Liver (tissue), 9 donors: Measurements from ENCODE around the gene FAM185A. TPM values are rescaled to one million over a fixed set of nuclear protein-coding genes. Genes with fewer than 3 reads are reported as not detected.
A peak's percentile ranks its signal among the peaks of the same experiment; 100 is the strongest.
"Not testable (repeated sequence)": the region's sequence is repeated elsewhere in the genome, so short reads cannot be mapped to it uniquely, and the experiment has no call there.

Experiments
- DNase-seq: peaks from one replicate; pipeline ENCODE4 v3.0.0-alpha.2; 2017; ENCODE audit warnings: low spot score
- H3K27ac ChIP-seq, 2 donors: one replicate each; pipeline ENCODE4 v1.7.0; 2013; ENCODE audit warnings: inconsistent platforms in 2 of 2, low read length in 2 of 2, control low read depth in 1 of 2, low read depth in 1 of 2, mild to moderate bottlenecking in 1 of 2
- H3K27me3 ChIP-seq, 4 donors: one replicate each; pipeline versions ENCODE4 v1.6.1 to v1.7.0; 2013; ENCODE audit warnings: low read length in 3 of 4, inconsistent platforms in 1 of 4, mild to moderate bottlenecking in 1 of 4, moderate library complexity in 1 of 4; ENCODE audit not compliant: control insufficient read depth in 4 of 4, insufficient read depth in 4 of 4
- H3K36me3 ChIP-seq, 4 donors: one replicate each; pipeline versions ENCODE4 v1.6.1 to v1.7.0; 2013; ENCODE audit warnings: low read length in 3 of 4, mild to moderate bottlenecking in 3 of 4, low read depth in 1 of 4, moderate library complexity in 1 of 4; ENCODE audit not compliant: control insufficient read depth in 4 of 4, insufficient read depth in 3 of 4
- H3K4me1 ChIP-seq, 4 donors: one replicate each; pipeline versions ENCODE4 v1.6.1 to v1.7.0; 2013; ENCODE audit warnings: low read length in 3 of 4, mild to moderate bottlenecking in 3 of 4, moderate library complexity in 1 of 4; ENCODE audit not compliant: control insufficient read depth in 4 of 4, insufficient read depth in 4 of 4
- H3K4me3 ChIP-seq, 3 donors: one replicate each; pipeline versions ENCODE4 v1.6.1 to v1.7.0; 2013; ENCODE audit warnings: low read length in 3 of 3, control low read depth in 1 of 3, low read depth in 1 of 3, mild to moderate bottlenecking in 1 of 3
- H3K9ac ChIP-seq, 2 donors: one replicate each; pipeline ENCODE4 v1.7.0; 2013; ENCODE audit warnings: low read length in 2 of 2, mild to moderate bottlenecking in 2 of 2, moderate library complexity in 2 of 2, control low read depth in 1 of 2, low read depth in 1 of 2
- H3K9me3 ChIP-seq, 4 donors: one replicate each; pipeline versions ENCODE4 v1.6.1 to v1.7.0; 2013; ENCODE audit warnings: low read length in 3 of 4; ENCODE audit not compliant: control insufficient read depth in 4 of 4
- CTCF ChIP-seq: fragments of 150-350 bp; IDR thresholded peaks from 2 replicates; pipeline ENCODE4 v1.5.1; 2017; ENCODE audit warnings: improper control_type of control experiment, low read depth, low read length; ENCODE audit not compliant: missing input control
- RAD21 ChIP-seq, 2 donors: IDR thresholded peaks; 2 replicates each; pipeline ENCODE4 v1.6.1; 2016; ENCODE audit warnings: antibody characterized with exemption in 2 of 2, mild to moderate bottlenecking in 2 of 2
- WGBS: extraction: QIAGEN DNeasy Blood & Tissue Kit; methylation state at CpG from one replicate; pipeline ENCODE4 v1.1.7; 2013; 5-methylcytosine and 5-hydroxymethylcytosine counted together
- polyA plus RNA-seq, 2 donors: library from polyadenylated mRNA; stranded (reverse) in 1 of 2; unstranded in 1 of 2; fragments of 200-250 nt in 1 of 2; fragments of >200 nt in 1 of 2; fragmentation: Nextera tagmentation in 1 of 2; extraction: Ambion mirVana in 1 of 2; gene quantifications; one replicate each; pipeline versions ENCODE4 v1.2.1 to v1.2.3, GENCODE V29; 2013 to 2015
- total RNA-seq, 2 donors: library from RNA; depleted of rRNA; stranded (reverse); fragments of >200 nt; gene quantifications; one replicate each; pipeline ENCODE4 v1.2.3, GENCODE V29; 2014
- donor health status: healthy.
- donor health status: healthy.
- donor health status: healthy.
- donor health status: healthy.
- donor health status: healthy.

FAM185A gene
- total and polyA plus RNA-seq, 4 donors, result 6.3 to 20.7 (median 7.3) TPM

DNA sequence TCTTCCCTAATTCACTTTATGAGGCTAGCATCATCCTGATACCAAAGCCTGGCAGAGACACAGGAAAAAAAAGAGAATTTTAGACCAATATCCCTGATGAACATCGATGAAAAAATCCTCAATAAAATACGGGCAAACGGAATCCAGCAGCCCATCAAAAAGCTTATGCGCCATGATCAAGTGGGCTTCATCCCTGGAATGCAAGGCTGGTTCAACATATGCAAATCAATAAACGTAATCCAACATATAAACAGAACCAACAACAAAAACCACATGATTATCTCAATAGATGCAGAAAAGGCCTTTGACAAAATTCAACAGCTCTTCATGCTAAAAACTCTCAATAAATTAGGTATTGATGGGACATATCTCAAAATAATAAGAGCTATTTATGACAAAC is 22.6 kb upstream of the FAM185A start:
- WGBS, result 91% methylated on average over 5 of the region's 5 CpGs
- not testable (repeated sequence) for H3K4me1 ChIP-seq, H3K9me3 ChIP-seq, H3K4me3 ChIP-seq, H3K27ac ChIP-seq, H3K36me3 ChIP-seq, H3K27me3 ChIP-seq, H3K9ac ChIP-seq, DNase-seq

DNA sequence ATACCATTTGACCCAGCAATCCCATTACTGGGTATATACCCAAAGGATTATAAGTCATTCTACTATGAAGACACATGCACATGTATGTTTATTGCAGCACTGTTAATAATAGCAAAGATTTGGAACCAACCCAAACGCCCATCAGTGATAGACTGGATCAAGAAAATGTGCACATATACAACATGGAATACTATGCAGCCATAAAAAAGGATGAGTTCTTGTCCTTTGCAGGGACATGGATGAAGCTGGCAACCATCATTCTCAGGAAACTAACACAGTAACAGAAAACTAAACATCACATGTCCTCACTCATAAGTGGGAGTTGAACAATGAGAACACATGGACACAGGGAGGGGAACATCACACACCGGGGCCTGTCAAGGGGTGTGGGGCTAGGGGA is 19.1 kb upstream of the FAM185A start:
- 74% methylated on average over 2 of the region's 2 CpGs for WGBS
- H3K36me3 ChIP-seq, H3K9ac ChIP-seq, H3K27ac ChIP-seq, H3K4me1 ChIP-seq, H3K9me3 ChIP-seq, H3K4me3 ChIP-seq, H3K27me3 ChIP-seq, DNase-seq: not testable (repeated sequence)

- H3K9me3 ChIP-seq, H3K4me3 ChIP-seq, H3K36me3 ChIP-seq, H3K9ac ChIP-seq, H3K4me1 ChIP-seq, H3K27ac ChIP-seq, DNase-seq, H3K27me3 ChIP-seq: not testable (repeated sequence)
- 85% methylated on average over 1 of the region's 3 CpGs for WGBS
Observed at GRCh38 chr7:102730431-102730830, 18.4 kb upstream of the FAM185A start.

- not testable (repeated sequence) for DNase-seq, H3K4me3 ChIP-seq, H3K36me3 ChIP-seq, H3K27ac ChIP-seq, H3K9ac ChIP-seq, H3K4me1 ChIP-seq, H3K9me3 ChIP-seq, H3K27me3 ChIP-seq
- 67% methylated on average over 2 of the region's 4 CpGs for WGBS
Observed at GRCh38 chr7:102742002-102742771, 6.6 kb upstream of the FAM185A start.

DNA sequence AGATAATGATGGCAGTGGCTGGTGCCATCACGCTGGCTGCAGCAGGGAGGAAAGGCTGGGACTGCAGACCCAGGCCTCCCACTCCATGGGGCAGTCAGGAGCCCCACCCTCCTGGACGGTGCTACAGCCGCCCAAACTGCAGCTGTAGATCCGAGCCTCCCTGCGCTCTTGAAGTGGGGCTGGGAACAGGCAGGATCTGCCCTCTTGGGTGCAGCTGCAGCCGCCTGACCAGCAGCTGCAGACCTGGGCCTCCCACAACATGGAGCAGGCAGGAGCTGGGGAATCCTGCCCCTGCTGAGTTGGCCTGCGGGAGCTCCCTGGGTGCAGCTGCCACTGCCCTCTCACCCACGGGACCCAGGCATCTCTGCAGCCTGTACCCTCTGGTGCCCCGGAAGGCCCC is 4.9 kb upstream of the FAM185A start:
- not testable (repeated sequence) for H3K27ac ChIP-seq, H3K36me3 ChIP-seq, H3K9ac ChIP-seq, H3K27me3 ChIP-seq, H3K4me1 ChIP-seq, H3K9me3 ChIP-seq, DNase-seq, H3K4me3 ChIP-seq
- WGBS, result 80% methylated on average over 9 of the region's 9 CpGs

- not testable (repeated sequence) for DNase-seq
- peaks cover 4 to 13% (median 11%) of the 10 kb centered on the region in 4 donors for H3K4me1 ChIP-seq
Observed at GRCh38 chr7:102745494-102746288, 3.1 kb upstream of the FAM185A start.

GRCh38 chr7:102749445-102749786 is 617 bp downstream of the FAM185A start:
- H3K4me1 ChIP-seq, result peaks cover 4 to 13% (median 11%) of the 10 kb centered on the region in 4 donors
- peak overlapping the region in 1 of 2 donors; percentile 56 for H3K9ac ChIP-seq
- 10% methylated on average over 7 of the region's 26 CpGs for WGBS
- peak overlapping the region; percentile 67 to 80 (median 72) for H3K4me3 ChIP-seq
- H3K9me3 ChIP-seq, H3K36me3 ChIP-seq, DNase-seq, H3K27me3 ChIP-seq: not testable (repeated sequence)
- peak overlapping the region; percentile 62 to 63 for H3K27ac ChIP-seq

More at GRCh38 chr7:102745494-102746288, 3.1 kb upstream of the FAM185A start:
- not testable (repeated sequence) for H3K9me3 ChIP-seq, H3K27ac ChIP-seq, H3K36me3 ChIP-seq, H3K4me3 ChIP-seq, H3K27me3 ChIP-seq, H3K9ac ChIP-seq
- TF ChIP-seq RAD21 (IDR thresholded peaks at IDR 0.05) (peak; percentile 52 to 61), CTCF (peak; percentile 8)
- WGBS, result 54% methylated on average over 4 of the region's 4 CpGs
